IMR-90 (cell line): ENCODE data around the gene LRRC34. TPM values are rescaled to one million over a fixed set of nuclear protein-coding genes. Genes with fewer than 3 reads are reported as not detected.

Source experiments
- ATAC-seq: fragments of 200-7000 bp; cut with Tn5 transposase; 2 replicates; pipeline ENCODE4 v1.9.1; 2020; ENCODE audit warnings: low read depth, mild to moderate bottlenecking, moderate library complexity
- BruUV-seq: library from RNA; stranded (reverse); fragments of 400-500 nt; replicated peaks from 2 replicates; lab custom pipeline; 2021; lab: Mats Ljungman, UMichigan
- CTCF ChIA-PET: fragments of 300-600 bp; formaldehyde crosslinking; extraction: SDS; loops from one replicate; lab custom pipeline; 2021; ENCODE audit warnings: antibody characterized with exemption; lab: Yijun Ruan, JAX
- POLR2A ChIA-PET: fragments of 300-600 bp; sonication (Branson Sonifier 250); formaldehyde crosslinking; loops from one replicate; lab custom pipeline; 2022; ENCODE audit warnings: antibody characterized with exemption; ENCODE audit not compliant: unreplicated experiment; lab: Charles Lee
- DNase-seq: peaks from one replicate; pipeline ENCODE4 v3.0.0; 2013
- H2AFZ ChIP-seq: replicated peaks from 2 replicates; pipeline ENCODE3; 2013; ENCODE audit warnings: low read length, mild to moderate bottlenecking; ENCODE audit not compliant: poor library complexity
- H2AK5ac ChIP-seq: 2 replicates; pipeline ENCODE4 v1.6.1; 2013; ENCODE audit warnings: low read depth, low read length, inconsistent platforms
- H2AK9ac ChIP-seq: replicated peaks from 2 replicates; pipeline ENCODE3; 2013; ENCODE audit warnings: mild to moderate bottlenecking, low read depth, low read length, moderate library complexity; ENCODE audit not compliant: poor library complexity
- H2BK120ac ChIP-seq: 2 replicates; pipeline ENCODE4 v1.6.1; 2013; ENCODE audit warnings: low read depth, low read length, inconsistent platforms
- H2BK15ac ChIP-seq: 3 replicates; pipeline ENCODE4 v1.6.1; 2013; ENCODE audit warnings: low read depth, low read length, inconsistent platforms
- H2BK20ac ChIP-seq: 2 replicates; pipeline ENCODE4 v1.6.1; 2013; ENCODE audit warnings: low read depth, mild to moderate bottlenecking, inconsistent platforms, low read length, moderate library complexity
- H2BK5ac ChIP-seq: 2 replicates; pipeline ENCODE4 v1.6.1; 2013; ENCODE audit warnings: mild to moderate bottlenecking, low read depth, low read length, inconsistent platforms; ENCODE audit not compliant: poor library complexity, severe bottlenecking
- H3K14ac ChIP-seq: replicated peaks from 2 replicates; pipeline ENCODE4 v1.6.1; 2013; ENCODE audit warnings: low read depth, low read length, inconsistent platforms
- H3K18ac ChIP-seq: 2 replicates; pipeline ENCODE4 v1.6.1; 2013; ENCODE audit warnings: low read depth, low read length, control low read depth
- H3K23ac ChIP-seq: 2 replicates; pipeline ENCODE4 v1.6.1; 2013; ENCODE audit warnings: low read depth, low read length, inconsistent platforms
- H3K27ac ChIP-seq: 2 replicates; pipeline ENCODE4 v1.5.1; 2013; ENCODE audit warnings: mild to moderate bottlenecking, control low read depth, low read length; ENCODE audit not compliant: insufficient read depth
- H3K27me3 ChIP-seq: 2 replicates; pipeline ENCODE4 v1.6.1; 2013; ENCODE audit warnings: low read length; ENCODE audit not compliant: control insufficient read depth, insufficient read depth
- H3K36me3 ChIP-seq: 2 replicates; pipeline ENCODE4 v1.6.1; 2013; ENCODE audit warnings: low read length, mixed read lengths; ENCODE audit not compliant: control insufficient read depth, insufficient read depth
- H3K4ac ChIP-seq: 2 replicates; pipeline ENCODE4 v1.6.1; 2013; ENCODE audit warnings: low read depth, low read length, inconsistent platforms
- H3K4me1 ChIP-seq: 2 replicates; pipeline ENCODE4 v1.6.1; 2013; ENCODE audit warnings: low read length, mixed read lengths; ENCODE audit not compliant: control insufficient read depth, insufficient read depth
- H3K4me2 ChIP-seq: 2 replicates; pipeline ENCODE4 v1.6.1; 2013; ENCODE audit warnings: low read depth, mild to moderate bottlenecking, control low read depth, low read length, moderate library complexity
- H3K4me3 ChIP-seq: 2 replicates; pipeline ENCODE4 v1.5.1; 2013; ENCODE audit warnings: low read depth, mild to moderate bottlenecking, control low read depth, low read length, moderate library complexity; ENCODE audit not compliant: insufficient read depth
- H3K56ac ChIP-seq: 2 replicates; pipeline ENCODE4 v1.6.1; 2013; ENCODE audit warnings: low read length, inconsistent platforms; ENCODE audit not compliant: insufficient read depth; ENCODE audit errors: extremely low read depth
- H3K79me1 ChIP-seq, 2 experiments: 2 replicates each; pipeline ENCODE4 v1.6.1; 2013; ENCODE audit warnings: low read length in 2 of 2, inconsistent platforms in 1 of 2, low read depth in 1 of 2
- H3K9ac ChIP-seq: 2 replicates; pipeline ENCODE4 v1.6.1; 2013; ENCODE audit warnings: low read depth, low read length, control low read depth
- H3K9me1 ChIP-seq: 2 replicates; pipeline ENCODE4 v1.6.1; 2013; ENCODE audit warnings: low read length, inconsistent platforms; ENCODE audit not compliant: insufficient read depth
- H3K9me3 ChIP-seq: 2 replicates; pipeline ENCODE4 v1.6.1; 2013; ENCODE audit warnings: low read length; ENCODE audit not compliant: control insufficient read depth, insufficient read depth
- H4K20me1 ChIP-seq: 2 replicates; pipeline ENCODE4 v1.6.1; 2013; ENCODE audit warnings: low read length, inconsistent platforms; ENCODE audit not compliant: insufficient read depth
- H4K5ac ChIP-seq: 2 replicates; pipeline ENCODE4 v1.6.1; 2013; ENCODE audit warnings: mild to moderate bottlenecking, low read depth, low read length, control low read depth
- H4K8ac ChIP-seq, 2 experiments: 2 replicates each; pipeline ENCODE4 v1.6.1; 2013; ENCODE audit warnings: low read depth in 2 of 2, low read length in 2 of 2, control low read depth in 1 of 2, inconsistent platforms in 1 of 2
- H4K91ac ChIP-seq: 2 replicates; pipeline ENCODE4 v1.6.1; 2013; ENCODE audit warnings: low read depth, low read length, inconsistent platforms; ENCODE audit not compliant: insufficient read depth
- CEBPB ChIP-seq: IDR thresholded peaks from 2 replicates; pipeline ENCODE4 v1.6.1; 2012; ENCODE audit warnings: low read depth, low read length, improper control_type of control experiment
- ELK1 ChIP-seq: fragments of 150-350 bp; IDR thresholded peaks from 2 replicates; pipeline ENCODE4 v1.6.1; 2016; ENCODE audit warnings: low read depth, mild to moderate bottlenecking, low read length, moderate library complexity, borderline replicate concordance
- SMC3 ChIP-seq: fragments of 150-350 bp; IDR thresholded peaks from 2 replicates; pipeline ENCODE4 v1.6.1; 2016; ENCODE audit warnings: low read depth, mild to moderate bottlenecking, antibody characterized with exemption, low read length, moderate library complexity
- USF2 ChIP-seq: fragments of 150-350 bp; IDR thresholded peaks from 2 replicates; pipeline ENCODE4 v1.6.1; 2017; ENCODE audit warnings: mild to moderate bottlenecking, antibody characterized with exemption, low read length, low read depth
- WGBS, 2 experiments: methylation state at CpG; one replicate each; pipeline versions ENCODE4 v1.1.5 to v1.1.7; 2013; ENCODE audit warnings: missing lambda C conversion rate in 2 of 2; ENCODE audit not compliant: insufficient read length in 1 of 2; ENCODE audit errors: extremely low coverage in 2 of 2; 5-methylcytosine and 5-hydroxymethylcytosine counted together
- dilution Hi-C: fragments of 300-500 bp; cut with HindIII; formaldehyde crosslinking; loops from one replicate; pipeline ENCODE4 v1.14.3; 2018; ENCODE audit warnings: low sequenced_read_pairs; ENCODE audit not compliant: unreplicated experiment
- in situ Hi-C: fragments of 300-500 bp; cut with MboI; formaldehyde crosslinking; loops from 3 replicates; pipeline ENCODE4 v1.14.3; 2019; ENCODE audit warnings: low sequenced_read_pairs, inconsistent platforms, mixed read lengths
- intact Hi-C: fragments of 100-400 bp; cut with micrococcal nuclease; formaldehyde crosslinking; loops from 2 replicates; pipeline ENCODE4 v1.10.0; 2022
- polyA plus RNA-seq, 3 experiments: library from polyadenylated mRNA; depleted of rRNA; stranded (reverse); fragments of >200 nt; gene quantifications; 2 replicates each; pipeline ENCODE4 v1.2.3, GENCODE V29; 2012; ENCODE audit warnings: low replicate concordance in 1 of 3
- total RNA-seq: library from RNA; depleted of rRNA; stranded (reverse); fragments of >200 nt; gene quantifications from 2 replicates; pipeline ENCODE4 v1.2.3, GENCODE V29; 2012

LRRC34 gene
- total and polyA plus RNA-seq, 2 of the 4 experiments (the other 2 are of a cell fraction): 0.90 to 0.91 TPM

- ChIA-PET CTCF (no interaction called here), POLR2A (no interaction called here)
- no CpG with 5 or more reads among the region's 4 CpGs for WGBS, 2 experiments
- Histone ChIP-seq H2BK15ac (no peak overlapping the region; the same call in 2 of the 3 replicates), H3K9me3 (peaks cover 3% of the 10 kb centered on the region; the same call in 1 of the 2 replicates), H3K9ac (no peak overlapping the region), H3K4ac (no peak overlapping the region), H3K4me1 (peaks cover 7% of the 10 kb centered on the region; the same call in 1 of the 2 replicates), H2AK9ac (no peak overlapping the region), H3K56ac (no peak overlapping the region), H3K36me3 (no peaks in the 10 kb centered on the region), H2BK120ac (0 out of 2 replicates have a peak overlapping the region, but pooled peaks have one; percentile 8), H2BK20ac (no peak overlapping the region), H3K79me1 (no peaks in the 10 kb centered on the region), H2AFZ (no peak overlapping the region), H3K14ac (no peak overlapping the region), H4K20me1 (no peaks in the 10 kb centered on the region), H2AK5ac (no peak overlapping the region), H4K91ac (no peak overlapping the region), H2BK5ac (peak overlapping the region; percentile 62), H3K18ac (no peak overlapping the region; the same call in 1 of the 2 replicates), H3K27me3 (no peaks in the 10 kb centered on the region), H4K8ac (no peak overlapping the region), H3K9me1 (no peaks in the 10 kb centered on the region), H4K5ac (no peak overlapping the region), H3K27ac (no peak overlapping the region), H3K4me3 (no peak overlapping the region), H3K23ac (no peak overlapping the region), H3K4me2 (no peak overlapping the region)
- ATAC-seq (no peak), DNase-seq (peak; percentile 53)
- in situ Hi-C loops (loop anchor here (25.0 kb wide), 1 partner anchor 1673 kb away; the partner anchor contains the start of gene GOLIM4), intact Hi-C loops (no loop called here), dilution Hi-C loops (no loop called here)
- no TSS peak for BruUV-seq
- TF ChIP-seq CEBPB (no peak), SMC3 (no peak), USF2 (peak; percentile 10; the same call in 1 of the 2 replicates), ELK1 (no peak)
Observed at GRCh38 chr3:169760479-169760878, 52.2 kb downstream of the LRRC34 start.
